ENCODE results near the gene ETV6.
A peak's percentile ranks its signal among the peaks of the same experiment; 100 is the strongest.
"Not testable (repeated sequence)": the region's sequence is repeated elsewhere in the genome, so short reads cannot be mapped to it uniquely, and the experiment has no call there.

Gene ETV6

GRCh38 chr12:11624116-11624515 is 25.4 kb upstream of the ETV6 start:
- Histone ChIP-seq H3K36me3 (ENCODE audit: control insufficient read depth, insufficient read depth, low read length) (no peaks in the 10 kb centered on the region), H3K4me3 (ENCODE audit: extremely low read depth, insufficient read depth, low read length, poor library complexity, severe bottlenecking) (no peak overlapping the region), H3K4me1 (ENCODE audit: control insufficient read depth, insufficient read depth, low read length, poor library complexity, severe bottlenecking) (peaks cover 13% of the 10 kb centered on the region), H3K9me3 (ENCODE audit: control insufficient read depth, low read length) (peaks cover 4% of the 10 kb centered on the region), H3K27ac (ENCODE audit: low read depth, low read length, severe bottlenecking) (peak overlapping the region; percentile 81)
- WGBS, 2 experiments (ENCODE audit: insufficient coverage in 2 of 2) = no CpG with 5 or more reads among the region's 1 CpG

- H3K36me3 ChIP-seq (ENCODE audit: control insufficient read depth, insufficient read depth, low read length); H3K27ac ChIP-seq (ENCODE audit: low read depth, low read length, severe bottlenecking); H3K9me3 ChIP-seq (ENCODE audit: control insufficient read depth, low read length); H3K4me3 ChIP-seq (ENCODE audit: extremely low read depth, insufficient read depth, low read length, poor library complexity, severe bottlenecking): not testable (repeated sequence)
- peaks cover 13% of the 10 kb centered on the region for H3K4me1 ChIP-seq (ENCODE audit: control insufficient read depth, insufficient read depth, low read length, poor library complexity, severe bottlenecking)
- 93 to 96% methylated on average over 5 of the region's 6 CpGs for WGBS, 2 experiments (ENCODE audit: insufficient coverage in 2 of 2)
Observed at GRCh38 chr12:11627709-11628108, 21.8 kb upstream of the ETV6 start.

GRCh38 chr12:11628353-11628752 is 21.1 kb upstream of the ETV6 start:
- peaks cover 7% of the 10 kb centered on the region for H3K4me1 ChIP-seq (ENCODE audit: control insufficient read depth, insufficient read depth, low read length, poor library complexity, severe bottlenecking)
- H3K36me3 ChIP-seq (ENCODE audit: control insufficient read depth, insufficient read depth, low read length) = no peaks in the 10 kb centered on the region
- H3K4me3 ChIP-seq (ENCODE audit: extremely low read depth, insufficient read depth, low read length, poor library complexity, severe bottlenecking) = no peak overlapping the region
- 78 to 94% methylated on average over 2 to 5 of the region's 7 CpGs for WGBS, 2 experiments (ENCODE audit: insufficient coverage in 2 of 2)
- H3K27ac ChIP-seq (ENCODE audit: low read depth, low read length, severe bottlenecking) = no peak overlapping the region
- peaks cover 4% of the 10 kb centered on the region for H3K9me3 ChIP-seq (ENCODE audit: control insufficient read depth, low read length)

DNA sequence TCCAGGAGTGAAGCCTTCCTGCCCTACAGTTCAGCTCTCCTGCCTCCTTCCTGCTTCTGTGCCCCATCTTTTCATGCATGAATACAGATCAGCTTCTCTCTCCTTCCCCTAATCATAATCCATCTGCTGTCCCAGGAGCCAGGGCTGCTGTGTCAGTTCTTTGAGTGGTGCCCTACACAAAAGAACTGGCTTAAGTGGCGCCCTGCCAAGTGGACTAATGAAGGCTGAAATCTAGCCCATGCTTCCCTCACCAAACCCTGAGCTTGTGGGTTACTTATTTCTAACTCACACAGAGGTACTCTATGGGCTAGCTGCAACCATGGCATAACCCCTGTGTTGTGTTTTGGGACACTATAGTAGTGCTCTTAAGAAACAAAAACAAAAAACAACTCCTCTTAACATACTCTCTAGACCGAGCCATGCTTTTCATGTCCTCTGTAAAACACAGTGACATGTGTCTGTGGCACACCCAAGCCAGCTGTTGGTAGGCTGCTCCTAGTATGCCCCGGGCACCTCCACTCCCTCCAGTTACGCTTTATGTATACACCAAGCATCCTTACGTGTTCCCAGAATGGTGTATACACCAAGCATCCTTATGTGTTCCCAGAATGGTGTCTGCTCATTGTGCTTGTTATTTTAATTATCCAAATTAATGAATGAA is 19.3 kb upstream of the ETV6 start:
- H3K4me3 ChIP-seq (ENCODE audit: extremely low read depth, insufficient read depth, low read length, poor library complexity, severe bottlenecking) = no peak overlapping the region
- H3K9me3 ChIP-seq (ENCODE audit: control insufficient read depth, low read length) = no peaks in the 10 kb centered on the region
- H3K27ac ChIP-seq (ENCODE audit: low read depth, low read length, severe bottlenecking) = no peak overlapping the region
- WGBS, 2 experiments (ENCODE audit: insufficient coverage in 2 of 2) = 68 to 89% methylated on average over 3 to 4 of the region's 5 CpGs
- no peaks in the 10 kb centered on the region for H3K4me1 ChIP-seq (ENCODE audit: control insufficient read depth, insufficient read depth, low read length, poor library complexity, severe bottlenecking)
- H3K36me3 ChIP-seq (ENCODE audit: control insufficient read depth, insufficient read depth, low read length) = no peaks in the 10 kb centered on the region

GRCh38 chr12:11631288-11631687 is 18.2 kb upstream of the ETV6 start:
- WGBS, 2 experiments (ENCODE audit: insufficient coverage in 2 of 2) = no CpG with 5 or more reads among the region's 1 CpG

DNA sequence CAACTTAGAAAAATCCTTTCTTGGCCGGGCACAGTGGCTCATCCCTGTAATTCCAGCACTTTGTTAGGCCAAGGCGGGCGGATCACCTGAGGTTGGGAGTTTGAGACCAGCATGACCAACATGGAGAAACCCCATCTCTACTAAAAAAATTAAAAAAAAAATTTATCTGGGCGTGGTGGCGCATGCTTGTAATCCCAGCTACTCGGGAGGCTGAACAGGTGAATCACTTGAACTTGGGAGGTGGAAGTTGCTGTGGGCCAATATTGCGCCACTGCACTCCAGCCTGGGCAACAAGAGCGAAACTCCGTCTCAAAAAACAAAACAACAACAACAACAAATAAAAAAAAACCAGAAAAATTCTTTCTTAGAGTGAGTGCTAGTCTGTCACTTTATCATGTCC is 17.6 kb upstream of the ETV6 start:
- 95 to 100% methylated on average over 3 of the region's 9 CpGs for WGBS, 2 experiments (ENCODE audit: insufficient coverage in 2 of 2)
- H3K4me1 ChIP-seq (ENCODE audit: control insufficient read depth, insufficient read depth, low read length, poor library complexity, severe bottlenecking); H3K27ac ChIP-seq (ENCODE audit: low read depth, low read length, severe bottlenecking); H3K36me3 ChIP-seq (ENCODE audit: control insufficient read depth, insufficient read depth, low read length); H3K9me3 ChIP-seq (ENCODE audit: control insufficient read depth, low read length); H3K4me3 ChIP-seq (ENCODE audit: extremely low read depth, insufficient read depth, low read length, poor library complexity, severe bottlenecking): not testable (repeated sequence)

More at GRCh38 chr12:11631288-11631687, 18.2 kb upstream of the ETV6 start:
- Histone ChIP-seq H3K9me3 (ENCODE audit: control insufficient read depth, low read length) (peaks cover 6% of the 10 kb centered on the region), H3K36me3 (ENCODE audit: control insufficient read depth, insufficient read depth, low read length) (no peaks in the 10 kb centered on the region), H3K4me3 (ENCODE audit: extremely low read depth, insufficient read depth, low read length, poor library complexity, severe bottlenecking) (no peak overlapping the region), H3K27ac (ENCODE audit: low read depth, low read length, severe bottlenecking) (no peak overlapping the region), H3K4me1 (ENCODE audit: control insufficient read depth, insufficient read depth, low read length, poor library complexity, severe bottlenecking) (no peaks in the 10 kb centered on the region)

DNA sequence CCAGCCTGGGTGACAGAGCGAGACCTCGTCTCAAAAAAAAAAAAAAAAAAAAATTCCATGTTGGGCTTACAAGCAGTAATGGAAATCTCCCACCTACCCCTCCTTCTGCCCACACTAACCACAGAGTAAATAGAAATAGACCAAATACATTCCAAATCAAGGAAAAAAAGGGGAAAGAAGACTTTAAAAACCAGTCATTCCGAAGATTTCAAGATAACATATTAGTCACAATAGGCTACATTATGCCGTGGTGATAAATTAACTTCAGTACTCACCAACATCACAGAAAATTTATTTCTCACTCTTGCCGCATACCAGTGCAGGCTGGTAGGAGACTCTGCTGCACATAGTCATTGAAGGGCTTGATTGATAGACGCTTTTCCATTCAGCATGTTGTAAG is 15.5 kb upstream of the ETV6 start:
- H3K9me3 ChIP-seq (ENCODE audit: control insufficient read depth, low read length) = peaks cover 6% of the 10 kb centered on the region
- H3K4me1 ChIP-seq (ENCODE audit: control insufficient read depth, insufficient read depth, low read length, poor library complexity, severe bottlenecking) = no peaks in the 10 kb centered on the region
- WGBS, 2 experiments (ENCODE audit: insufficient coverage in 2 of 2) = 67 to 100% methylated on average over 3 of the region's 6 CpGs
- H3K27ac ChIP-seq (ENCODE audit: low read depth, low read length, severe bottlenecking) = no peak overlapping the region
- no peak overlapping the region for H3K4me3 ChIP-seq (ENCODE audit: extremely low read depth, insufficient read depth, low read length, poor library complexity, severe bottlenecking)
- H3K36me3 ChIP-seq (ENCODE audit: control insufficient read depth, insufficient read depth, low read length) = no peaks in the 10 kb centered on the region

DNA sequence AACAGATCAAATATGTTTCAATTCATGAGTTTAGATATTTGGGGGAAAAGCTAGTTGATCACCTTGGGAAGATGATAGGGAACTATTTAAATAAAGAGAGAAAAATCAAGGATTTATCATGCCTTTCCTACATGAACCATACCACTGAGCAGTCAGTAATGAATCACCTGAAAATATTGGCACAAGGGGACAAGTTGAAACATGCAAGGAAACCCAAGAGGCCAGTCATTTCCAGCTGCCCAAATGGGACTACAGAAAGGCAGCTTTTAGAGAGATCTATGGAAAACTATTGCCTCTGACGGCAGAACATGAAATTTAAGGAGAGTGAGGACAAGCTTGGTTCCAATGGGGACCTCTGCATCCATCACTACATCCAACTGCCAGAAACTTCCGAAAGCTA is 14.1 kb upstream of the ETV6 start:
- Histone ChIP-seq H3K27ac (ENCODE audit: low read depth, low read length, severe bottlenecking) (no peak overlapping the region), H3K9me3 (ENCODE audit: control insufficient read depth, low read length) (peaks cover 6% of the 10 kb centered on the region), H3K4me1 (ENCODE audit: control insufficient read depth, insufficient read depth, low read length, poor library complexity, severe bottlenecking) (no peaks in the 10 kb centered on the region), H3K4me3 (ENCODE audit: extremely low read depth, insufficient read depth, low read length, poor library complexity, severe bottlenecking) (no peak overlapping the region), H3K36me3 (ENCODE audit: control insufficient read depth, insufficient read depth, low read length) (no peaks in the 10 kb centered on the region)
- 86 to 90% methylated on average over 1 to 2 of the region's 2 CpGs for WGBS, 2 experiments (ENCODE audit: insufficient coverage in 2 of 2)

DNA sequence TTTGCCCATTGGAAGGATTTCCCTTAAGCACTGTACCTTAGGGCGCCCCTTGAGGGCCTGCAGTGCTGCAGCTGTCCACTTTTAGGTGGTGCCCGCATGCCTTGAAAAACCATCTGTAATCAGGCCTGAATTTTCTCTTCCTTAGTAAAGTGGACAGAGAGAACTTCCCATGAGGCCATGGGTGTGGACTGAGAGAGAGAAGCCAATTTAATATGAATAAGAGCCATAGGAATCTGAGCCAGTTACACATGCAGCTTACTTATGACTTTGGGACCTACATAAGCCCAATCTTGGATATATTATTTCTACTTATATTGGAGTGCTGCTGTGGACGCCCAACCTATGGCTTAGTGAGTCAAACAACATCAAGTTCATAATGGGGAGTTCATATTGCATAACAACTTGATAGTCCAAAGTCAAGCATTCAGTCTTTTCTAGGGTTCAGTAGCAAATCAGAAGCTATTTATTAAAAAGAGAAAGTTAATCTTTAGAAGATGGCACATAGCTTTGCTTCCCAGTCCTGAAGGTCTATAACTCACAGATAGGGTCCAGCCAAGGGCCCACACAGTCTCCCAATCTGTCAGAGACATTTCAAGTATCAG is 11.1 kb upstream of the ETV6 start:
- Histone ChIP-seq H3K9me3 (ENCODE audit: control insufficient read depth, low read length) (peaks cover 6% of the 10 kb centered on the region), H3K4me3 (ENCODE audit: extremely low read depth, insufficient read depth, low read length, poor library complexity, severe bottlenecking) (no peak overlapping the region), H3K27ac (ENCODE audit: low read depth, low read length, severe bottlenecking) (no peak overlapping the region), H3K36me3 (ENCODE audit: control insufficient read depth, insufficient read depth, low read length) (no peaks in the 10 kb centered on the region), H3K4me1 (ENCODE audit: control insufficient read depth, insufficient read depth, low read length, poor library complexity, severe bottlenecking) (no peaks in the 10 kb centered on the region)
- WGBS, 2 experiments (ENCODE audit: insufficient coverage in 2 of 2) = 95 to 100% methylated on average over 2 to 3 of the region's 3 CpGs

DNA sequence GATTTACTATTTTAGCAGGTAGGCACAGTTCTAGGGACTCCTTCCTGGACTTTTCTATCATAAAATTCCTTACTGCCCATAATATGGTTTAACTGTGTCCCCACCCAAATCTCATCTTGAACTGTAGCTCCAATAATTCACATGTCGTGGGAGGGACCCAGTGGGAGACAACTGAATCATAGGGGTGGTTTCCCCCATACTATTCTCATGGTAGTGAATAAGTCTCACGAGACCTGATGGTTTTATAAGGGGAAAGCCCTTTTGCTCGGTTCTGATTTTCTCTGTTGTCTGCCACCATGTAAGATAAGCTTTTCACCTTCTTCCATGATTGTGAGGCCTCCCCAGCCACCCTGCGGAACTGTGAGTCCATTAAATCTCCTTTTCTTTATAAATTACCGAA is 10.0 kb upstream of the ETV6 start:
- Histone ChIP-seq H3K27ac (ENCODE audit: low read depth, low read length, severe bottlenecking) (no peak overlapping the region), H3K9me3 (ENCODE audit: control insufficient read depth, low read length) (peaks cover 6% of the 10 kb centered on the region), H3K36me3 (ENCODE audit: control insufficient read depth, insufficient read depth, low read length) (no peaks in the 10 kb centered on the region), H3K4me3 (ENCODE audit: extremely low read depth, insufficient read depth, low read length, poor library complexity, severe bottlenecking) (no peak overlapping the region), H3K4me1 (ENCODE audit: control insufficient read depth, insufficient read depth, low read length, poor library complexity, severe bottlenecking) (no peaks in the 10 kb centered on the region)
- WGBS, 2 experiments (ENCODE audit: insufficient coverage in 2 of 2) = 80 to 100% methylated on average over 1 to 3 of the region's 5 CpGs

GRCh38 chr12:11641522-11641921 is 8.0 kb upstream of the ETV6 start:
- no peak overlapping the region for H3K27ac ChIP-seq (ENCODE audit: low read depth, low read length, severe bottlenecking)
- H3K4me3 ChIP-seq (ENCODE audit: extremely low read depth, insufficient read depth, low read length, poor library complexity, severe bottlenecking) = no peak overlapping the region
- WGBS, 2 experiments (ENCODE audit: insufficient coverage in 2 of 2) = 86 to 90% methylated on average over 2 of the region's 2 CpGs
- no peaks in the 10 kb centered on the region for H3K4me1 ChIP-seq (ENCODE audit: control insufficient read depth, insufficient read depth, low read length, poor library complexity, severe bottlenecking)
- H3K36me3 ChIP-seq (ENCODE audit: control insufficient read depth, insufficient read depth, low read length) = no peaks in the 10 kb centered on the region
- no peaks in the 10 kb centered on the region for H3K9me3 ChIP-seq (ENCODE audit: control insufficient read depth, low read length)

Data from mesodermal cell (in vitro differentiated cells).